GM13977 (cell line): Measurements from ENCODE around the gene GNG2.
A peak's percentile ranks its signal among the peaks of the same experiment; 100 is the strongest.

ENCODE experiments used
- DNase-seq: peaks from one replicate; pipeline ENCODE4 v3.0.0; 2012; ENCODE audit warnings: low spot score
- CTCF ChIP-seq: IDR thresholded peaks from 2 replicates; pipeline ENCODE4 v1.5.1; 2012; ENCODE audit warnings: mild to moderate bottlenecking, control low read depth; ENCODE audit not compliant: insufficient read depth; ENCODE audit errors: extremely low read depth, missing control alignments
- in situ Hi-C: fragments of 300-500 bp; cut with MboI; formaldehyde crosslinking; loops from one replicate; pipeline ENCODE4 v1.12.0; 2022; ENCODE audit warnings: low sequenced_read_pairs, low pct_unique_long_range_greater_than_20kb, mixed read lengths, inconsistent platforms; ENCODE audit not compliant: unreplicated experiment

The GNG2 gene

GRCh38 chr14:51823706-51824105 is 36.7 kb upstream of the GNG2 start:
- TF ChIP-seq CTCF, result no peak
- no peak for DNase-seq
- in situ Hi-C loops, result no loop called here

- in situ Hi-C loops, result no loop called here
- TF ChIP-seq CTCF, result no peak
- DNase-seq, result no peak
These were observed 36.2 kb upstream of the GNG2 start for GRCh38 chr14:51824191-51824590.

- in situ Hi-C loops, result no loop called here
- TF ChIP-seq CTCF, result no peak
- no peak for DNase-seq
These were observed 34.5 kb upstream of the GNG2 start for GRCh38 chr14:51825926-51826325.

GRCh38 chr14:51828017-51828797 is 32.2 kb upstream of the GNG2 start:
- in situ Hi-C loops, result no loop called here
- peak; percentile 19 for DNase-seq
- no peak for TF ChIP-seq CTCF

- in situ Hi-C loops, result no loop called here
- DNase-seq, result no peak
- no peak for TF ChIP-seq CTCF
These were observed 26.2 kb upstream of the GNG2 start for GRCh38 chr14:51834240-51834639.

- no peak for DNase-seq
- TF ChIP-seq CTCF, result no peak
- in situ Hi-C loops, result no loop called here
These were observed 24.0 kb upstream of the GNG2 start for GRCh38 chr14:51836417-51836816.
